ELF-1 (cell line): ENCODE data around the gene CHL1.

ENCODE experiments used
- DNase-seq: peaks from one replicate; pipeline ENCODE4 v3.0.0-alpha.2; 2016; ENCODE audit warnings: low read depth, low spot score

CHL1 gene

DNA sequence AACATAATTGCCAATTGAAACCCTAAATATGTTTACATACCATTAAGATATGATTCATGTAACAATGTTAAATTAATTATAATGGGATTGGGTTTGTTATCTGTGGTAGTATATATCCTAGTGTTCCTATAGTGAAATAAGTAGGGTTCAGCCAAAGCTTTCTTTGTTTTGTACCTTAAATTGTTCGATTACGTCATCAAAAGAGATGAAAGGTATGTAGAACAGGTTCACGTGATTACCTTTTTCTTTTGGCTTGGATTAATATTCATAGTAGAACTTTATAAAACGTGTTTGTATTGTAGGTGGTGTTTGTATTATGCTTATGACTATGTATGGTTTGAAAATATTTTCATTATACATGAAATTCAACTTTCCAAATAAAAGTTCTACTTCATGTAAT is 212.4 kb downstream of the CHL1 start:
- no peak for DNase-seq

DNA sequence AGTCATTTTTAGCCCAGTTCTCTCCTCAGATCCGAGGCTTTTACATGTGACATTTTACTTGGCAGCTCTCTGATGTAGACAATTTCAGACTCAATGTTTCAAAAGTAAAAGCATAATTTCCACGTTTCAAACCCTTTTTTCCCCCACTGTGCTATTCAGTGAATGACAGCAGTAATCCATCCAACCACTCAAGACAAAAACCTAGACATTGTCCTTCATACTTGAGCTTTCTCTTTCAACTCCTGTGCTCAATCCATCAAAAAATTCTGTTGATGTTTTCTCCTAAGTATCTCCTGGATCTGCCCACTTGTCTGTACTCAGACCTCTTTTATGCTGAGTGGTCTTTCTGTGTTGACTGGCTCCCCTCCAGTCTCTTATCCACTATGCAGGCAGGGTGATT is 214.7 kb downstream of the CHL1 start:
- no peak for DNase-seq

DNA sequence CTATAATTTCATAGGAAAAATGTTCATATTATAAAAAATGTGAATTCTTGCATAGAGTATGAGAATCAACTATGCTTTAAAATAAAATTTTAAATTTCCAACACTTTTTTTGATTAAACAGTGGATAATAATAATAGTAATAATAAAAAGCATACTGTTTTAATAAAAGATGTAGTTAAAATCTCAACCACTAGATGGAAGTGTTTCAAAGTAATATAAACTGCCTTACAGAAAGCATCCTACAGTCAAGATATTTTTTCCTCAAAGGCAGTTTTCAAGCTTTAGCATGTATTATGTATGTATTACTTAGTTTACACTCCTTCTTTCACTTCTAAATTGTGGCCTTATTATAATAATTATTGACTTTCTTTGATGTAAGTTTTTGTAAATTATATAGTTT is 217.5 kb downstream of the CHL1 start:
- DNase-seq: no peak

DNA sequence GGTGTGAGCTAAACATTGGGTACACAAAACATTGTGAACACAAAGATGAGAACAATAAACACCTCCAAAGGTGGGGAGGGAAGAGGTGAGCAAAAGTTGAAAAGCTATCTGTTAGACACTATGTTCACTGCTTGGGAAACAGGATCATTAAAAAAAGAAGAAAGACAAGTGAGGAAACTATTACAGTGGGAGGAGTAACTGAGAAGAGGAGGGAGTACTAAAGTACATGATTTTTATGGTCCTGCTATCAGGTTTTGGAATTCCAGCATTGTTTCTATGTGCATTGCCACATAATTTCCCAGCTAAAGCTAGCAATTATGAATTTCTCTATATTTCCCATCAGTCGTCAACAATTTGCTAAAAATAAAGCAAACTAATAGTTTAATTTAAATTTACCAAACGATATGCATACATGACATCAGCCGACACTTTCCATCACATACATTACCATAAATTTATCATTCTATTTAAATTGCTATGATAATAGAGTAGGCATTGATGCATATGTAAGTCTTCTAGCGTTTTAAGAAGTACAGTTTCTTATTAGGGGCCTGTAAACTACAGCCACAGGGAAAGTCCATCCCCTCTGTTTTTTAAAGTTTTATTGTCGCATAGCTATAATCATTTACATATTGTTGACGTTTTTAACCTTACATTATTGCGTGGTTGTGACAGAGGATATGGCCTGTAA is 221.8 kb downstream of the CHL1 start:
- no peak for DNase-seq

DNA sequence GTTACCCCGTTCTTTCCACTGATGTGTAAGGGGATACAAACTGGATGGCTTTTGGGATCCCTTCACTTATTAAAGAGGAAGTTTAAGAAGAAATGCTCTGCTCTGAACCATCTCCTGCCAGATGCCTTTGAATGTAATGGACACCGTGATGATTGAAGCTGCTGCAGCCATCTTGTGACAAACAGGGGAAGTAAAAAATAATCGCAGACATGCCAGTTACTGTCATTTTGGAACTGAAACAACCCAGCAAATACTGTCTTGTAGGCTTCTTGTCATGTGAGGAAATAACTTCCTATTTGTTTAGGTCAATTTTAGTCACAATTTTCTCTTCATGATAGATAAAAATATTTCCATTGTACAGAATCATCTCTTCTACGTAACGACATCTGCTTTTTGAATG is 224.0 kb downstream of the CHL1 start:
- DNase-seq: no peak

DNA sequence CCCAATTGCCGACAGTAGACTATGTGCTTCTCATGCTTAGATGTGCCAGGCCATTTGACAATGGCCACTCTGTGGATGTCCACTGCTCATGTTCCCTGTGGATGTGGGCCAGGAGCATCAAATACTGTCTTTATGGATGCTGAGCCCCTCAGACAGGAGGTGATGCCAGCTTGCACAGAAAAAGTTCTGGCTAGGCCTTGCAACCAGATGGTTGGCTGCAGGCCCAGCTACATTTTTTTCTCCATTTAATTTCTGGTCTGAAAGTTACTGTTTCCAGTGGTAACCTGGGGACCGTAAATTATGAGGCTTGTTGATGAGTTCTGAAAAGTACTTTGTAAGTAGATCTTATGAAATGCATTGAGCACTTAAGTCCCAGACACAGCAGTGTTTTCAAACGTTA is 228.5 kb downstream of the CHL1 start:
- DNase-seq: no peak

DNA sequence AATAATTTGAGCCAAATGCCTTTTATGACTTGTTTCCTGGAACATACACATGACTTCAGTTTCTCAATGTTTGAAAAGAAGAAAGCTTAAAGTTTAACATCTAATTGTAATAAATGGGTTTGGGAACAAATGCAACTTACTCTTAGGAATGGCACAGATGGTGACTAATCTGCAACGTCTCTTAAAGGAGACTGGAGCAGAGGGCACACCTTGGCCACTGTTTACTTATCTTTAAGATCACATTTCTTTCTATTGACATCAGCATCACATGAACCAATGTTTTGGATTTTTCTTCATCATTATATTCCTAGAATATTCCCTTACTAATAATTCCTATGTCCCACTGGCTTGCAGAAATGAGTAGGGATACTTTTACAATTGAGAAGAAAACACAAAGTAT is 229.5 kb downstream of the CHL1 start:
- DNase-seq: no peak

DNA sequence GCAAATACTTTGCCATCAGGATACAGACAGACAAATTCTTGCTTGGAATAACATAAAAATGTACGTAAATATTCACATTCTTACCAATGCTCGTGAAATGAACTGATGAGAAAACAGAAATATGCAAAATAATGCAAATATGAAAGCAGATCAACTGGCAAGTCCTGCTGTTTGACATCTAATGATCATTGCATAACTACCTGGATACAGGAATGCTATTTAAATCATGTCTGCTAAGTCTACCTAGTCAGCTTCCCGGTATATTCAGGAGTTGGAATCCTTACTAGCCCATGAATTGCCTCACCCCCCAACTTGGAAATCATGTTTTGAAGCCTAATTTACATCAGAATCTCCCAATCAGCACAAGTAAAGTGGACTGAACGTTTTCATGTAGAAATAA is 230.6 kb downstream of the CHL1 start:
- no peak for DNase-seq

DNA sequence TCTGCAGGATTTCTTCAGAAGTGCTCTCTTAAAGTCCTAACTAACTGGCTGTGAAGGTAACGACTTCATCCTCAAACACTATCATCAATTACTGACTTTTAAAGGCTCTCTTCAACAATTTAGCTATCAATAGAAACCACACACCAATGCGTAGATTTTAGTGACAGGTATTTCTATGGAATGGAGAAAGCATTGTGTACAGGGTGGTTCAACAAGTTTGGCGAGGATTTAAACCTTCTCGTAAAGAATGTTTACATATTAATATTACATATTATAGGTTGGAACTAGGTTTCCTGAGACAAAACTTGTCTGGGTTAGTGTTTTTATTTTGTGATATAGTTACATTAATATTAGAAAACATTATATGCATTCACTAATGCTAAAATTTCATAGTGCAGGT is 233.6 kb downstream of the CHL1 start:
- DNase-seq: no peak

DNA sequence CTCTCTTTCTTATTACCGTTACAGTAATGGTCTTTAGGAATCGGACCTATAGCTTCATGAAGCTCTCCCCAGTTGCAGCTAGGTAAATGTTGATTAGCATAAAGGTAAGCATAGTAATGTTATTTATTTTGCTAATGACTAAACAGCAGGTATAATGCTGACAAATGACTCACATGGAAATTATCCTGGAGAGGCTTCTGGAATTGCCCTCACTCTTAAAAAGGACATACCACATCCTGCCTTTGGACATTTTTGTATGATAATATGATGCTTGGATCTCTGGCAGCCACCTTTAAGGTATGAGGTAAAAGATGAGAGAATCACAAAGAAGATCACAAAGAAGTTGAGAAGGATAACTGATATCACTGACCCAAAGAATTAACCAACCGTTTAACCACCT is 238.6 kb downstream of the CHL1 start:
- no peak for DNase-seq

DNA sequence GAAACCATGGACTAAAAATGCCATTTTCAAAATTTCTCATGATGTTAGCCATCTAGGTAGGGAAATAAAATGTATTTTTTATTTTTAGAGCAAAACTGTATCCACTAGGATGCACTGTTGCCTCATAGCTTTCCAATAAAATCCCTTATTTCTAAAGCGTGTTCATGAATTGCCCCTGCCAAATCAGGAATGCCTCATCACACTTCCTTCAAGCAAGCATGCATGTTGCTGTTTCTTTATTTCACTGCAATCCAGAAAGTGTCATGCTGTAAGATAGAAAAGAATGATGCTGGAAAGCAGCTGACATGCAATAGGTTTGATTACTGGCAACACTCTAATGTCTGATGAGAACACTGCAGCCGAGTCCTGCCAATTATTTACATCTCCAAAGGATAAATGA is 239.5 kb downstream of the CHL1 start:
- DNase-seq: no peak

DNA sequence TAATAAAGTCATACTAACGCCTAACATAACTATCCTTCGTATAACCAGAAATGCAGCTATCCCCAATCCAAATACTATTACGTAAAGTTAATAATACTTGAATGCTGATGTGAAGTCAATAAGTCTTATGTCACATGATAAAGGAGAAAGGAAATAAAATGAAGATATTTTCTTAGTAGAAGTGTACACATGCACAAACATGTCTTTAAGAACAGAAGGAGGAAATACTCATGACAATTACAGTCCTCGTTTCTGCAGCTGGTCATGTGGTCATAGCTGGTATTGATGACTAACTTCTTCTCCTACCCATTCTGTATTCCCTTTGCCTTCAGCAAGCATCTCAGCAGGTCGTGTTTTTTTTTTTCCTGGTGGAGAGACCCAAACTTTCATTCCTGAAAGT is 244.3 kb downstream of the CHL1 start:
- DNase-seq: no peak

DNA sequence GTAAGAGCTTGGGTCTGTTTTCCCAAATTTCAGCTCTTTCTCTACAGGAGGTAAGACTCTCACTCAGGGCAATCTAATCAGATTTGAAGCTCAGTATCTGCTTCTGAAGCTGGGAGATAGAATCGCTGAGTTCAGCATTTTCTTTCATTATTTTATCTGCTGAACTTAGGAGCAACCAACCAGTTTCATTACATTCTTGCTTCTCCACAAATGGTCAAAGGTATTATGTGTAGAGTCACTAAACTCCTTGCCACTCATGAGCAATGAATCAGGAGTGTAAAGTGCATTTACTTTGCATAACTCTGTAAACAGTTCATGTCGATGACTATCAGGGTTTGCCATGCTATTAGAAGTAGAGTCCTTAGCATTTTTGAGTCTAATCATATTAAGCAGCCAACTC is 249.4 kb downstream of the CHL1 start:
- no peak for DNase-seq

DNA sequence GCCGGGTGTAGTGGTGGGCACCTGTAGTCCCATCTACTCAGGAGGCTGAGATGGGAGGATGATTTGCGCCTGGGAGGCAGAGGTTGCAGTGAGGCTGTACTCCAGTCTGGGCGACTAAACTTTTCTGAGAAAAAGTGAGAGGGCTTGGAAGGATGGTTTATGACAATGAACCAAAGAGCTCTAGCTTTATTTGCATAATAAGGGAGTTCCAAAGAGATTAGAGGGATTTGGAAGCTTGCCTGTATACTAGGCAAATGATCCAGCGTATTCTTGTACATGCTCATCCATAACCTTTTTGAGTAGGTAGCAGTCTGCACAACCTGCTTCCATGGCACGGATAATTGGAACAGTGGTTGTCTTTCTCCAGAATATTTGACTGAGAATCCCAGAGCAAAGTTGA is 251.1 kb downstream of the CHL1 start:
- DNase-seq: no peak

DNA sequence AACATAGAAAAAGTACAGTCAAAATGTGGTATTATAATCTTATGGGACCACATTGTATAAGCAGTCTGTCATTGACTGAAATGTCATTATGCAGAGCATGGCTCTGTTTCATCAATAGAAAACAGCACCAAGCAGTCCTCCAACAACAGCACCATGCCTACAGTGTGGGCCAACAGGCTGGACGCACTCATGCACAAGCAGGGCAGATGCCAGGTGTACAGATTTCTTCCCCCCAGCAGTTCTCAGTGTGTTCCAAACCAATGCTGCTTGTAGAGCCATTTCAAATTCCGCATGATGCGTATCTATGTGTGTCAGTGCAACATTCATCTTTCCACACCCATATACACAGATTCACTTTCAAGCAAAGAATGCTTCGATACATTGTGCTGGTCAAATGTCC is 253.1 kb downstream of the CHL1 start:
- no peak for DNase-seq

DNA sequence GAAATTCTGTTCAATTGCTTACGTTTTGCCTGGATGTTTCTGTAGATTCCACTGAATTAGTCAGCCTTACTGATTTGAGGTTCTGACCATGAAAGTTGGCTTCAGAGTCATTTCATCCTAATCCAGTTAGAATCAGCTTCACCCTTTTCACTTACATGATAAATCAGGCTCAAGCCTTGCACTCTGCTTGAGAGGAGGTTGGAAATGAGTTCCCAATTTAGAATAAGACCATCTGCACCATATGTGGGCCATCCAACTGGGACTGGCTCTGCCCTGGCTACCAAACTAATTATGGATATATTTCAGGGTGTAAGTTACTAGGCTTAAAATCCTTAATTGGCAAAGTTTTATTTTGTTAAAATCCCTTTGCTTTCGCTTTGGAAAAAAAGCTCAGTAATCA is 255.7 kb downstream of the CHL1 start:
- no peak for DNase-seq

DNA sequence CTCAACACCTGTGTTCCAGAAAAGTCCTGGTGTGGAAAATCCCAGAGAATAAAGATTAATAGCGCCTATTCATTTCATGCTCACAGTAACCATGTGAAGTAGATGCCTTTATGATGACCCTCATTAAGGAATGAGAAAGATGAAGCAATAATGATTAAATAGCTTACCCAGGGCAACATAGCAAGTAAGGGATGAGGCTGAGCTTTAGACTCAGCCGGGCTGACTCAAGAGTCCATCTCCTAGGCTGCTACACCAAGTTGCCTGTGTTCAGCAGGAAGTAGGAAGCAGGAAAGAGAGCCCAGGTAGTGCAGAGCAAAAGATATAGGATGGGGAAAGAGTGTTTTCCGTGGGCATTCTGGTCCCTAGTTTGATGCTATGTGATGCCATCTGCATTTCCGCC is 256.5 kb downstream of the CHL1 start:
- no peak for DNase-seq

DNA sequence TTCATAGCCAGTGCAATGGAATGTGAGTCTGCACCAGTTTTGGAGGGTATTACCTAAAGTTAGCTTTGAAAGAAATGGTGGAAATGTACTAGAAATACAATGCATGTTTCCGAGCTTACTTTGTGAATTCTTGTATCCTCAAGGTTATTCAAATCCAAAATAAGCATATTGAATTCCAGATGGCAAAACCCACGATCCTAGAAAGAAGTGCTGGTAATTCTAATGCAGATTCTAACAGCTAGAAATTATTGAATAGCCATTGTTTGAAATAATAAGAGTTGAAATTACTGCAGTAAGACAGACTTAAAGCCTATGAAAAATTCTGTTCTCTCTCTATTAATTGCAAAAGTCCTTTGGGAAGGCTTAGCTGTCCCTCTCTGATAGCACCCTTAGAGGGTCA is 258.4 kb downstream of the CHL1 start:
- no peak for DNase-seq

DNA sequence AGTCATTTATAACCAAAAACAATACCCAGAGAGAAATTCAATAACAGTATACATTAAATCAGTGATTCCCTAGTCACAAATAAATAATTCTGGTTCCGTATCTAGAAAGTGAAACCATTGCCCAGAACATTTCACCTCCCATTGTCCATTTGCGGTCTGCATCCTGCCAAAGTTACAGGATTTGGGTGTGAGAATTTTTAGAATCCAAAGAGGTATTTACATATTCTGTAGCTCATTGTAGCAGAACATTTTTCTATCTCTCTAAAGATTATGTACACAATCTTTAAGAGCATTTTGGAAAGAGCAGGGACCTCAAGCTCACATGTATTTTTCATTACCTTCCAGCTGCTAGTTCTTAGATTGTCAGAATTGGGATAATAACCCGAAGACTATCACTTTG is 261.6 kb downstream of the CHL1 start:
- DNase-seq: no peak

DNA sequence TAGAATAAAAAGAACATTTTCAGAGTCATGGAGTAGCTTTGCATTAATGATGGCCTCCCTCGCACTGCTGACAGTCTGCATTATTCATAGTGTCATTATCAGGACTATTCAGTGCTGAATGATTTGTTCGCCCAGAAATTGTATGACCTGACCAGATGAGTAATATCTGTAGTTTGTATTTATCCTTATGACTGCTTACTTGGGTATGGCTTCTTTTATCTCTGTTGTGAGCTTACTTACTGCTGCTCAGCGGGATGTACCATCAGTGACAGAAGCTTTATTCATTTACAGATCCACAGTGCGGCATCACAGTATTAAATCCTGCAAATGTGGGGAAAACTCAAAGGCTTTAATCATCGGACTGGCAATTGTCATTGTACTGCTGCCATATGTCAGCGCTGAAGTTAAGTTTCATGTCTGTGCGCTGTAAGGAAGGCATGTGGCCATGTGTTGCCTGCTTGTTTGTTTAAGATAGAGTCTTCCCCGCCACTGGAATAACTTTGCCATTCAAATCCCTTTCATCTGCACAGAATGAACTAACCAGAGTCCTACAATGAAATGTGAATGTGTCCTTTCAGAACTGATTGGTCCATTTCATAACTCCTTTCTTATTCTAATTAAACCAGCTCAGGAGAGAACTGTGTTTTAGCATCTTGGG is 262.2 kb downstream of the CHL1 start:
- no peak for DNase-seq
